HepG2 (cell line): ENCODE measurements around the gene CSDE1. TPM values are rescaled to one million over a fixed set of nuclear protein-coding genes. Genes with fewer than 3 reads are reported as not detected.

Experiments used
- ARNTL ChIP-seq: sonication (generic); formaldehyde crosslinking; IDR thresholded peaks from 2 replicates; pipeline ENCODE4 v1.4.0; 2020; ENCODE audit warnings: mild to moderate bottlenecking, missing genetic modification reagents
- DMTF1 ChIP-seq: sonication (generic); formaldehyde crosslinking; IDR thresholded peaks from 2 replicates; pipeline ENCODE4 v1.4.0; 2020; ENCODE audit warnings: mild to moderate bottlenecking, missing genetic modification reagents
- FOXC1 ChIP-seq: sonication (generic); formaldehyde crosslinking; IDR thresholded peaks from 2 replicates; pipeline ENCODE4 v1.8.0; 2022; ENCODE audit warnings: mild to moderate bottlenecking, missing genetic modification reagents, borderline replicate concordance
- HDAC1 ChIP-seq: sonication (generic); formaldehyde crosslinking; IDR thresholded peaks from 2 replicates; pipeline ENCODE4 v1.5.1; 2020; ENCODE audit warnings: mild to moderate bottlenecking, missing genetic modification reagents
- JUND ChIP-seq: sonication (generic); formaldehyde crosslinking; IDR thresholded peaks from 2 replicates; pipeline ENCODE4 v1.8.0; 2022; ENCODE audit warnings: mild to moderate bottlenecking, missing genetic modification reagents
- LBX2 ChIP-seq: sonication (generic); formaldehyde crosslinking; IDR thresholded peaks from 2 replicates; pipeline ENCODE4 v1.5.0; 2020; ENCODE audit warnings: missing genetic modification reagents, mild to moderate bottlenecking, borderline replicate concordance
- NFKBIZ ChIP-seq: IDR thresholded peaks from 2 replicates; pipeline ENCODE4 v1.6.1; 2018; ENCODE audit warnings: missing genetic modification reagents, missing compliant biosample characterization
- RAD51 ChIP-seq: fragments of 450-650 bp; IDR thresholded peaks from 2 replicates; pipeline ENCODE4 v1.6.1; 2016; ENCODE audit warnings: borderline replicate concordance
- SCMH1 ChIP-seq: sonication (generic); formaldehyde crosslinking; IDR thresholded peaks from 2 replicates; pipeline ENCODE4 v1.9.0; 2021; ENCODE audit warnings: missing genetic modification reagents, mild to moderate bottlenecking, borderline replicate concordance
- THYN1 ChIP-seq: sonication (generic); formaldehyde crosslinking; IDR thresholded peaks from 2 replicates; pipeline ENCODE4 v1.8.1; 2023; ENCODE audit warnings: low read depth, mild to moderate bottlenecking, moderate library complexity, missing genetic modification reagents, borderline replicate concordance
- ZFP36L1 ChIP-seq: sonication (generic); formaldehyde crosslinking; IDR thresholded peaks from 2 replicates; pipeline ENCODE4 v1.8.0; 2022; ENCODE audit warnings: mild to moderate bottlenecking, missing genetic modification reagents, moderate library complexity
- ZMYM2 ChIP-seq: sonication (generic); formaldehyde crosslinking; IDR thresholded peaks from 2 replicates; pipeline ENCODE4 v1.8.0; 2022; ENCODE audit warnings: mild to moderate bottlenecking, missing genetic modification reagents
- ZNF12 ChIP-seq: sonication (generic); formaldehyde crosslinking; IDR thresholded peaks from 2 replicates; pipeline ENCODE4 v1.5.0; 2020; ENCODE audit warnings: missing genetic modification reagents
- ZNF589 ChIP-seq: sonication (generic); formaldehyde crosslinking; conservative IDR thresholded peaks from 2 replicates; pipeline ENCODE4 v1.8.0; 2022; ENCODE audit warnings: mild to moderate bottlenecking, moderate library complexity, missing genetic modification reagents
- ZNF670 ChIP-seq: sonication (generic); formaldehyde crosslinking; IDR thresholded peaks from 2 replicates; pipeline ENCODE4 v1.8.0; 2022; ENCODE audit warnings: mild to moderate bottlenecking, missing genetic modification reagents, borderline replicate concordance
- ZNF737 ChIP-seq: sonication (generic); formaldehyde crosslinking; IDR thresholded peaks from 2 replicates; pipeline ENCODE4 v1.5.0; 2020; ENCODE audit warnings: missing genetic modification reagents, mild to moderate bottlenecking, borderline replicate concordance
- polyA plus RNA-seq, 8 experiments: library from polyadenylated mRNA; depleted of rRNA in 3 of 8; stranded (reverse) in 7 of 8; unstranded in 1 of 8; fragments of >200 nt; fragmentation: Illumina TruSeq in 4 of 8; extraction: Trizol in 4 of 8; gene quantifications; 2 replicates each; pipeline versions ENCODE4 v1.2.1 to v1.2.3, GENCODE V29; 2011 to 2016; ENCODE audit warnings: low read depth in 4 of 8, missing spikeins in 1 of 8, mixed read lengths in 1 of 8; ENCODE audit not compliant: insufficient read depth in 1 of 8
- total RNA-seq, 5 experiments: library from RNA; depleted of rRNA; stranded (reverse); fragments of >200 nt; fragmentation: Illumina TruSeq; extraction: Trizol; gene quantifications; 2 replicates each; pipeline ENCODE4 v1.2.3, GENCODE V29; 2016; ENCODE audit warnings: low read depth in 1 of 5
- TF ChIP-seq, protein P1 (sequence below): sonication (generic); formaldehyde crosslinking; conservative IDR thresholded peaks from 2 replicates; pipeline ENCODE4 v1.5.0; 2020; ENCODE audit warnings: missing genetic modification reagents
- TF ChIP-seq, protein P2 (sequence below): sonication (generic); formaldehyde crosslinking; IDR thresholded peaks from 2 replicates; pipeline ENCODE4 v1.4.0; 2020; ENCODE audit warnings: missing genetic modification reagents, mild to moderate bottlenecking, borderline replicate concordance

CSDE1 gene
- total and polyA plus RNA-seq, 2 of the 13 experiments (the other 11 are each of a cell fraction or from before 2014, with no cell fraction given) = 150 to 313 TPM

DNA sequence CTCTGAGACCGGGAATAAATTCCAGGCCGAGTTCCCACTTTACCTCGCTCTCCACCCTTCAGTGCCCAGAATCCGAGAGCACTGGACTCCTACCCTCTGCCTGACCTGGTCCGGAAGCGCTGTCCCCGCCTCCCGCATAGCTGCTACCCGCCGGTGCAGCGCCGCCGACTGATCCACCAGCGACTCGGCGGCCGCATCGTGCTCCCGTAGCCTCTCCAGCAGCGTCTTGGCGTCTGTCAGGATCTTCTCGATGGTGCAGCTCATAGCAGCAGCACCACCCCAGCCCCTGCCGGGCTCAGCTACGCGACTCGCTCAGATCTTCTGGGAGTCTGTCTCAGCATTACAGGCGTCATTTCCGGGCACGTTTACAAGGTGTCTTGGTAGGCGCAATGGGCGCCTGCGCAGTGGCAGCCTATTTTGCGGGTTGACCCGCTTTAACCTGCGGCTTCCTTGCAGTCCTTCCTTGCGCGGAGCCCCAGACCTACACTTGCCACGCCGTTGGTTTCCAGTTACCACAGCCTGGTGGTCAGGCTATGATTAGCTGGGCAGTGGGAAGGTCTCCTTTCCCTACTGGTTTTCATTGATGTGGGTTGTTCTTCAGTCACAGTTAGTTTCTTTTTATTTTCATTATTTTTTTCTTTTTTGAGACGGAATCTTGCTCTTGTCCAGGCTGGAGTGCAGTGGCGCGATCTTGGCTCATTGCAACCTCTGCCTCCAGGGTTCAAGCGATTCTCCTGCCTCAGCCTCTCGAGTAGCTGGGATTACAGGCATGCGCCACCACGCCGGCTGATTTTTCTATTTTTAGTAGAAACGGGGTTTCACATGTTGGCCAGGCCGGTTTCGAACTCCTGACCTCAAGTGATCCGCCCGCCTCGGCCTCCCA lies 22.8 kb upstream of the CSDE1 start, which contains the start of gene SIKE1 (continued):
- TF ChIP-seq NFKBIZ (CRISPR knock-in tag) (0 out of 2 replicates have a peak, but pooled peaks have one; percentile 27), ZNF12 (CRISPR knock-in tag) (0 out of 2 replicates have a peak, but pooled peaks have one; percentile 16), ZNF589 (CRISPR knock-in tag) (no peak), ARNTL (CRISPR knock-in tag) (peak; percentile 55; the same call in 1 of the 2 replicates), ZFP36L1 (peak; percentile 54; the same call in 1 of the 2 replicates), ZNF670 (CRISPR knock-in tag) (no peak), ZMYM2 (CRISPR knock-in tag) (no peak), RAD51 (no peak), FOXC1 (CRISPR knock-in tag) (peak; percentile 77; the same call in 1 of the 2 replicates), ZNF737 (CRISPR knock-in tag) (no peak), LBX2 (no peak), SCMH1 (CRISPR knock-in tag) (no peak), DMTF1 (no peak), THYN1 (no peak), HDAC1 (CRISPR knock-in tag) (peak; percentile 87), JUND (no peak)
- TF ChIP-seq, protein P1, sequence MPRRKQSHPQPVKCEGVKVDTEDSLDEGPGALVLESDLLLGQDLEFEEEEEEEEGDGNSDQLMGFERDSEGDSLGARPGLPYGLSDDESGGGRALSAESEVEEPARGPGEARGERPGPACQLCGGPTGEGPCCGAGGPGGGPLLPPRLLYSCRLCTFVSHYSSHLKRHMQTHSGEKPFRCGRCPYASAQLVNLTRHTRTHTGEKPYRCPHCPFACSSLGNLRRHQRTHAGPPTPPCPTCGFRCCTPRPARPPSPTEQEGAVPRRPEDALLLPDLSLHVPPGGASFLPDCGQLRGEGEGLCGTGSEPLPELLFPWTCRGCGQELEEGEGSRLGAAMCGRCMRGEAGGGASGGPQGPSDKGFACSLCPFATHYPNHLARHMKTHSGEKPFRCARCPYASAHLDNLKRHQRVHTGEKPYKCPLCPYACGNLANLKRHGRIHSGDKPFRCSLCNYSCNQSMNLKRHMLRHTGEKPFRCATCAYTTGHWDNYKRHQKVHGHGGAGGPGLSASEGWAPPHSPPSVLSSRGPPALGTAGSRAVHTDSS (CRISPR knock-in tag) = no peak
- TF ChIP-seq, protein P2, sequence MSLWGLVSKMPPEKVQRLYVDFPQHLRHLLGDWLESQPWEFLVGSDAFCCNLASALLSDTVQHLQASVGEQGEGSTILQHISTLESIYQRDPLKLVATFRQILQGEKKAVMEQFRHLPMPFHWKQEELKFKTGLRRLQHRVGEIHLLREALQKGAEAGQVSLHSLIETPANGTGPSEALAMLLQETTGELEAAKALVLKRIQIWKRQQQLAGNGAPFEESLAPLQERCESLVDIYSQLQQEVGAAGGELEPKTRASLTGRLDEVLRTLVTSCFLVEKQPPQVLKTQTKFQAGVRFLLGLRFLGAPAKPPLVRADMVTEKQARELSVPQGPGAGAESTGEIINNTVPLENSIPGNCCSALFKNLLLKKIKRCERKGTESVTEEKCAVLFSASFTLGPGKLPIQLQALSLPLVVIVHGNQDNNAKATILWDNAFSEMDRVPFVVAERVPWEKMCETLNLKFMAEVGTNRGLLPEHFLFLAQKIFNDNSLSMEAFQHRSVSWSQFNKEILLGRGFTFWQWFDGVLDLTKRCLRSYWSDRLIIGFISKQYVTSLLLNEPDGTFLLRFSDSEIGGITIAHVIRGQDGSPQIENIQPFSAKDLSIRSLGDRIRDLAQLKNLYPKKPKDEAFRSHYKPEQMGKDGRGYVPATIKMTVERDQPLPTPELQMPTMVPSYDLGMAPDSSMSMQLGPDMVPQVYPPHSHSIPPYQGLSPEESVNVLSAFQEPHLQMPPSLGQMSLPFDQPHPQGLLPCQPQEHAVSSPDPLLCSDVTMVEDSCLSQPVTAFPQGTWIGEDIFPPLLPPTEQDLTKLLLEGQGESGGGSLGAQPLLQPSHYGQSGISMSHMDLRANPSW (CRISPR knock-in tag) = no peak
